HCT116 (cell line): ENCODE results near the gene FANK1. TPM values are rescaled to one million over a fixed set of nuclear protein-coding genes. Genes with fewer than 3 reads are reported as not detected.

Experiments
- ATAC-seq: fragments of 200-7000 bp; cut with Tn5 transposase; 2 replicates; pipeline ENCODE4 v1.9.1; 2020; ENCODE audit warnings: mild to moderate bottlenecking, moderate library complexity
- BruUV-seq: library from RNA; stranded (reverse); fragments of 400-500 nt; replicated peaks from 2 replicates; lab custom pipeline; 2021; lab: Mats Ljungman, UMichigan
- CTCF ChIA-PET: fragments of 300-600 bp; sonication (Branson Sonifier 250); formaldehyde crosslinking; loops from one replicate; lab custom pipeline; 2021; ENCODE audit warnings: antibody characterized with exemption; lab: Charles Lee
- POLR2A ChIA-PET: fragments of 300-600, 350-600 bp; sonication (Branson Sonifier 250); formaldehyde crosslinking; loops from one replicate; lab custom pipeline; 2021; ENCODE audit warnings: antibody characterized with exemption; lab: Charles Lee
- RAD21 ChIA-PET, 2 experiments: fragments of 300-600 bp; sonication (Branson Sonifier 250); formaldehyde crosslinking; loops; one replicate each; lab custom pipeline; 2023; ENCODE audit warnings: low total read pairs in 2 of 2; ENCODE audit not compliant: uncharacterized antibody in 2 of 2, unreplicated experiment in 2 of 2, low non-redundant PET in 1 of 2; lab: Charles Lee
- DNase-seq: peaks from one replicate; pipeline ENCODE4 v3.0.0-alpha.2; 2010; ENCODE audit warnings: low read depth, low spot score
- H2AFZ ChIP-seq: fragments of 200-600 bp; shearing (Covaris generic), sonication (generic); 2 replicates; pipeline ENCODE4 v1.6.1; 2017; ENCODE audit warnings: low read depth, mixed run types, mixed read lengths, antibody characterized with exemption, low read length; ENCODE audit not compliant: poor library complexity, severe bottlenecking
- H3K27ac ChIP-seq: 2 replicates; pipeline ENCODE4 v1.5.1; 2012; ENCODE audit warnings: low read depth, low read length
- H3K27me3 ChIP-seq: fragments of 200-600 bp; sonication (generic); 2 replicates; pipeline ENCODE4 v1.6.1; 2016; ENCODE audit warnings: mixed run types, low read length, mixed read lengths; ENCODE audit not compliant: insufficient read depth
- H3K36me3 ChIP-seq, 2 experiments: fragments of 200-500 bp in 1 of 2; fragments of 200-600 bp in 1 of 2; sonication (Bioruptor generic) in 1 of 2; sonication (generic) in 1 of 2; 2 replicates each; pipeline versions ENCODE4 v1.5.1 to v1.6.1; 2014 to 2016; ENCODE audit warnings: low read length in 2 of 2, inconsistent platforms in 1 of 2, mixed read lengths in 1 of 2, mixed run types in 1 of 2; ENCODE audit not compliant: insufficient read depth in 2 of 2, control insufficient read depth in 1 of 2
- H3K4me1 ChIP-seq, 2 experiments: fragments of 200-600 bp in 1 of 2; sonication (generic) in 1 of 2; 2 replicates each; pipeline versions ENCODE4 v1.5.1 to v1.6.1; 2012 to 2017; ENCODE audit warnings: low read length in 2 of 2, inconsistent platforms in 1 of 2, mild to moderate bottlenecking in 1 of 2, mixed read lengths in 1 of 2, mixed run types in 1 of 2, moderate library complexity in 1 of 2; ENCODE audit not compliant: insufficient read depth in 2 of 2, control insufficient read depth in 1 of 2
- H3K4me2 ChIP-seq: fragments of 200-600 bp; sonication (generic); 2 replicates; pipeline ENCODE4 v1.6.1; 2017; ENCODE audit warnings: mixed run types, low read length, mixed read lengths
- H3K4me3 ChIP-seq, 2 experiments: fragments of 200-600 bp in 1 of 2; sonication (generic) in 1 of 2; replicated peaks in 1 of 2; 2 replicates each; pipeline ENCODE4 v1.5.1; 2011 to 2016; ENCODE audit warnings: low read length in 2 of 2, control low read depth in 1 of 2, low read depth in 1 of 2, mild to moderate bottlenecking in 1 of 2, mixed read lengths in 1 of 2, mixed run types in 1 of 2
- H3K79me2 ChIP-seq: fragments of 200-600 bp; sonication (generic); 2 replicates; pipeline ENCODE4 v1.6.1; 2017; ENCODE audit warnings: mild to moderate bottlenecking, mixed run types, low read length, moderate library complexity, mixed read lengths; ENCODE audit not compliant: insufficient read depth
- H3K9ac ChIP-seq: fragments of 200-600 bp; sonication (generic); 2 replicates; pipeline ENCODE4 v1.6.1; 2016; ENCODE audit warnings: low read length, mixed read lengths
- H3K9me2 ChIP-seq: fragments of 200-600 bp; sonication (generic), shearing (Covaris generic); 2 replicates; pipeline ENCODE4 v1.6.1; 2017; ENCODE audit warnings: mixed run types, mild to moderate bottlenecking, moderate library complexity; ENCODE audit not compliant: insufficient read depth
- H3K9me3 ChIP-seq, 2 experiments: fragments of 200-500 bp in 1 of 2; fragments of 200-600 bp in 1 of 2; sonication (Bioruptor generic) in 1 of 2; sonication (generic) in 1 of 2; 2 replicates each; pipeline ENCODE4 v1.6.1; 2014 to 2017; ENCODE audit warnings: low read length in 2 of 2, mixed read lengths in 2 of 2, inconsistent platforms in 1 of 2, low read depth in 1 of 2, mild to moderate bottlenecking in 1 of 2, mixed run types in 1 of 2, moderate library complexity in 1 of 2; ENCODE audit not compliant: control insufficient read depth in 1 of 2, insufficient read depth in 1 of 2
- H4K20me1 ChIP-seq: fragments of 200-600 bp; sonication (generic), shearing (Covaris generic); 2 replicates; pipeline ENCODE4 v1.6.1; 2017; ENCODE audit warnings: mixed run types, mild to moderate bottlenecking, moderate library complexity; ENCODE audit not compliant: insufficient read depth
- CEBPB ChIP-seq: IDR thresholded peaks from 2 replicates; pipeline ENCODE4 v1.6.1; 2012; ENCODE audit warnings: low read depth
- ELF1 ChIP-seq: IDR thresholded peaks from 2 replicates; pipeline ENCODE4 v1.6.1; 2012; ENCODE audit warnings: low read depth, borderline replicate concordance
- EZH2 ChIP-seq: fragments of 200-600 bp; sonication (generic); IDR thresholded peaks from 2 replicates; pipeline ENCODE4 v1.6.1; 2017; ENCODE audit warnings: antibody characterized with exemption, mixed run types
- EZH2phosphoT487 ChIP-seq: fragments of 200-600 bp; IDR thresholded peaks from 2 replicates; pipeline ENCODE4 v1.6.1; 2018; ENCODE audit warnings: antibody characterized with exemption, borderline replicate concordance
- FOSL1 ChIP-seq: IDR thresholded peaks from 2 replicates; pipeline ENCODE4 v1.6.1; 2012; ENCODE audit warnings: low read depth
- JUND ChIP-seq: IDR thresholded peaks from 2 replicates; pipeline ENCODE4 v1.6.1; 2012
- POLR2A ChIP-seq: IDR thresholded peaks from 2 replicates; pipeline ENCODE4 v1.7.0; 2011; ENCODE audit warnings: borderline replicate concordance; ENCODE audit not compliant: insufficient read depth, insufficient read length; ENCODE audit errors: extremely low read depth
- POLR2AphosphoS5 ChIP-seq: IDR thresholded peaks from 2 replicates; pipeline ENCODE4 v1.6.1; 2011; ENCODE audit warnings: mild to moderate bottlenecking, low read depth, low read length, moderate library complexity
- YY1 ChIP-seq: IDR thresholded peaks from 2 replicates; pipeline ENCODE4 v1.6.1; 2011; ENCODE audit warnings: low read length, low read depth, moderate library complexity, mild to moderate bottlenecking; ENCODE audit not compliant: insufficient replicate concordance; ENCODE audit errors: extremely low read depth
- ZBTB33 ChIP-seq: IDR thresholded peaks from 2 replicates; pipeline ENCODE4 v1.6.1; 2011; ENCODE audit warnings: mild to moderate bottlenecking, low read length, moderate library complexity; ENCODE audit not compliant: insufficient replicate concordance; ENCODE audit errors: extremely low read depth
- ZNF274 ChIP-seq: fragments of 200-500 bp; sonication (Bioruptor generic); IDR thresholded peaks from 2 replicates; pipeline ENCODE4 v1.6.1; 2014; ENCODE audit warnings: mild to moderate bottlenecking, low read depth, low read length, inconsistent platforms
- intact Hi-C: fragments of 100-400 bp; cut with micrococcal nuclease; formaldehyde crosslinking; loops from 2 replicates; pipeline ENCODE4 v1.10.0; 2022
- total RNA-seq: library from RNA; stranded (reverse); gene quantifications from one replicate; pipeline ENCODE4 v1.2.1, GENCODE V29; 2021; ENCODE audit not compliant: unreplicated experiment

Gene FANK1
- total RNA-seq, 1 experiment from 2014 or later: 5.4 TPM

- Histone ChIP-seq H4K20me1 (no peaks in the 10 kb centered on the region; the same call in 1 of the 2 replicates), H2AFZ (no peak overlapping the region), H3K36me3 (peaks cover 9 to 16% of the 10 kb centered on the region in 2 experiments; a peak in 3 of 4 replicates)
- intact Hi-C loops: no loop called here
- no peak for TF ChIP-seq POLR2AphosphoS5
- TF ChIP-seq ZBTB33: no peak
- no peak for TF ChIP-seq CEBPB
- no peak for TF ChIP-seq POLR2A
- no peak for TF ChIP-seq JUND
- no peak for TF ChIP-seq EZH2
- TF ChIP-seq, all 23 proteins: peak for 0
- Histone ChIP-seq H3K4me3 (no peak overlapping the region), H3K9ac (no peak overlapping the region), H3K79me2 (no peaks in the 10 kb centered on the region), H3K4me2 (no peak overlapping the region), H3K27ac (no peak overlapping the region), H3K9me3 (no peaks in the 10 kb centered on the region), H3K4me1 (no peaks in the 10 kb centered on the region), H3K27me3 (no peaks in the 10 kb centered on the region), H3K9me2 (no peaks in the 10 kb centered on the region)
- CTCF ChIA-PET: interaction anchor here (0.9 kb wide), 1 partner anchor 115 kb away, joined by 3 read pairs; no protein-coding TSS in a partner anchor
- POLR2A ChIA-PET: no interaction called here
- no peak for DNase-seq
- no peak for ATAC-seq
- RAD21 ChIA-PET: no interaction called here
- no TSS peak for BruUV-seq
Observed at GRCh38 chr10:125846894-125847293, 49.5 kb upstream of the FANK1 start.

- H3K27me3 ChIP-seq: no peaks in the 10 kb centered on the region
- POLR2A ChIA-PET: no interaction called here
- no peak overlapping the region for H3K4me3 ChIP-seq
- no peak overlapping the region for H3K27ac ChIP-seq
- DNase-seq: no peak
- peaks cover 12 to 15% of the 10 kb centered on the region in 2 experiments; a peak in 3 of 4 replicates for H3K36me3 ChIP-seq
- H3K4me2 ChIP-seq: no peak overlapping the region
- intact Hi-C loops: no loop called here
- H3K9ac ChIP-seq: no peak overlapping the region
- BruUV-seq: no TSS peak
- H3K79me2 ChIP-seq: no peaks in the 10 kb centered on the region
- CTCF ChIA-PET: no interaction called here
- RAD21 ChIA-PET: no interaction called here
- no peaks in the 10 kb centered on the region for H3K4me1 ChIP-seq
- no peaks in the 10 kb centered on the region; the same call in 1 of the 2 replicates for H4K20me1 ChIP-seq
- no peaks in the 10 kb centered on the region for H3K9me3 ChIP-seq
- H2AFZ ChIP-seq: no peak overlapping the region
- no peak for ATAC-seq
- no peaks in the 10 kb centered on the region for H3K9me2 ChIP-seq
- TF ChIP-seq ZNF274 (no peak), YY1 (no peak), FOSL1 (no peak), ELF1 (no peak), CEBPB (no peak), EZH2phosphoT487 (no peak), JUND (no peak), POLR2A (no peak)
Observed at GRCh38 chr10:125848371-125848770, 48.0 kb upstream of the FANK1 start.
